IPS DF 4.7 (cell line): ENCODE data around the gene MRM2.

Experiments
- DNase-seq: peaks from one replicate; pipeline ENCODE4 v3.0.0-alpha.2; 2013; ENCODE audit warnings: low spot score; ENCODE audit errors: extremely low read depth

Gene MRM2

DNA sequence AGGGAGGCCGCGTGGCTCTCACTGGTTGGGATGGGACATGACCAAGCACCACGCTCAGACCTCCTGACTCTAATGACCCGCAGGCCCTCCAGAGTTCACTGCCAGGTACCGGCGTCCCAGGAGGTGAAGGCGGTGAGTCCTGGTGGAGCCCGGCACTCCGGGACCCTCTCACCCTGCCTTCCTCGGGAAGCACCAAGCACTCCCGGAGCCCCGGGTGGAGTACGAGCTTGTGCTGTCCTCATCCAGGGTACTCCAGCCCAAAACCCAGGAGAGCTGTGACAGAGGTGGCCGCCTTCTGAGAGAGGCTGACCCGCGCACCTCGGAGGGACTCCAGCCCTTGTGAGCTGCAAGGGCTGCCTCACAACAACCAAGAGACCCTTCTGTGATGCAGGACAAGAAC lies 18.7 kb downstream of the MRM2 start:
- no peak for DNase-seq

DNA sequence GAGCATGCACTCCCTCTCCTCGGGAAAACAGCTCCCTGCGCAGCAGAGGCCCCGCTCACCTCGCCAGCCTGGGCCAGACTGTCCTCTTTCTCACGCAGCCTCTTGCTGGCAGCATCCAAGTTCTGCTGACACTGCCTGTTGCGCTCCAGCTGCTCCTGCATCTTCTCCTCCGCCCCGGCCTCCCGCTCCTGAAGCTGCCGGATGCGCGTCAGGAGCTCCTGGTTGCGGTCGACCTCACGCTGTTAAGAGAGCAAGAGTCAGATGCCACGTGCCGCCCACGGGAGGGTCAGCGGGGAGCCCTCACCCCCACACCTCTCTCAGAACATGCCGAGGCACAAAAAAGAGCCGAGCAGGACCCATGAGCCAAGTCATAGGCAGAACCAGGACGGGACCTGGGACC lies 19.5 kb downstream of the MRM2 start:
- DNase-seq, result no peak

DNA sequence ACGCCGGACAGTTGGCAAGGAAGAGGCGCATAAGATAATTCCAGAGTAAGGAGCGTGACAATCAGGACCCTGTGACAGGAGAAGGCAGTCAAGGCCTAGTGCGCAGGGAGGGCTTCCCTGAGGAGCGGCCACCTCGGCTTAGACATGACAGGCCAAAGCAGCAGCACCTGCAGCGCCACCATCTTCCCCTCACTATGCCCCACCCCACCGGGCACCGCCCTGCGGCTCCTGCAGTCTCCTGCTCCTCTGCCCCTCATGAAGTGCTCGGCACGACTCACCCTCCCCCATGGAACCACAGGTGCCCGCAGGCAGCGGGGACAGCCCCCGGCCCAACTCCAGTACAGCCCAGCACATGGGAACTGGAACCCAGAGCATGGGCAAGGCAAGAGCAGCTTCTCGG lies 21.1 kb downstream of the MRM2 start:
- DNase-seq, result no peak

DNA sequence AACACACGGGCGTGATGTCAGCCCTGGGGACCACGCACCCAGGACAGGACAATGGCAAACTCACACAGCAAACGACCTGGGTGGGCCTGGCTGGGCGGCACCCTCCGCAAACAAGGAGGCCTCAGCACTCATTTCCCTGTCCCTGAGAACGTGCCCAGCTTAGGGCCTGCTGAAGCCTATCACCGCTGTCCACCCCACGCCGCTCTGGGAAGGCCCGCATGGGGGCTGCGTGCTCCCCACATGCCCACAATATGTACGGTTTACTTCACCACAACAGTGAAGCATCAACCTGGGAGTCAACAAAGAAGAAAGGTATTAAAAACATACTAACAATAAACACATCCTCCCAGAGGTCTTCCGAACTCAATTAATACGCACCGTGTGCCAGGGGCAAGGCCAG lies 21.5 kb downstream of the MRM2 start:
- no peak for DNase-seq

DNA sequence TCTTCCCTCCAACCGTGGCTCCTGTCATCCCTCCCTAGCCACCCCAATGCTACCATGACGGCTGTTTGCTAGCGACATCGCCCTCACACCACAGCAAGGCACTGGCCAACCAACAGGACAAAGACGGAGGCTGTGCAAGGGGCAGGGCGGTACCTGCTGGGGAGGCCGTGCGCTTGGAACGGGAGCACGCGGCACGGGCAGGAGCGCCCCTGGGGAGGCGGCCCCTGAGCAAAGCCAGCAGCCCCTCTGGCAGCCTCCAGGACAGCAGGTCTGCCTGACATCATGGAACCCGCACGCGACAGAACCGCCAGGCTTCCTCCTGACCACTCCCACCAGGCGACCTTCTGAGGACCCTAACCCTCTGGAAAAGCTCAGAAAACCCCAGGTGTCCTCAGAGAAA lies 22.0 kb downstream of the MRM2 start:
- DNase-seq, result no peak

DNA sequence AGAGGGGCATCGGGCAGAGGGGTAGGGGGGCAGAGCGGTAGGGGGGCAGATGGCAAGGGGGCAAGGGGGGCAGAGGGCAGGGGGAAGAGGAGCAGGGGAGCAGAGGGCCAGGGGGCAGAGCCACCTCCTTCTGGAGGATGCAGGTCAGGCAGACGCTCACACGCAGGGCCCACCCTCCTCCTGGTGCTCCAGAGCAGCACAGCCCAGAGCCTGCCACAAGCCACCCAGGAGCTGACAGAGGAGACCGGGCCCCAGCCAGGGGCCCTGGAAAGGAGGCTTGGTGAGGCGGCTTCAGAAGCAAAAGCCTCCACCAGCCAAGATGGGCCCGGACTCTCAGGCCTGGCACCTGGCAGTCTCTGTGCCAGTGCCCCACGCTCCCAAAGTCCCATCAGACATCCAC lies 22.4 kb downstream of the MRM2 start:
- no peak for DNase-seq

DNA sequence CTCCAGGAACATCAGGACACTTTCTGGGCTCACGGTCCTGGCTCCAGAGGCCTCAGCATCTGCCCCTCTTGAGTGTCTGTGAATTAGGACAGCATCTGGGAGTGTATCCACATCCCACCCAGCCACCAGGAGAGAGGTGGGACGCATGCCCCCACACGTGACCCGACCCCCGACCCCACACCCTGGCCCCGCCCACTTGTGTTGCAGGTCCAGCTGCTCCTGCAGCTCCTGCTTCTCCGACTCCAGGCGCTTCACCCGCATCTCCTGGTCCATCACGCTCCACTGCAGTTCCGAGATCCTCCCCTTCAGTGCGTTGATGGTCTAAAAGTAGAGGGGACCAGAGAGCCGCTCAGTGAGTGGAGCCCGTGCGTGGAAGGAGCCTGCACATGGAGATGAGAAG lies 22.9 kb downstream of the MRM2 start:
- no peak for DNase-seq

DNA sequence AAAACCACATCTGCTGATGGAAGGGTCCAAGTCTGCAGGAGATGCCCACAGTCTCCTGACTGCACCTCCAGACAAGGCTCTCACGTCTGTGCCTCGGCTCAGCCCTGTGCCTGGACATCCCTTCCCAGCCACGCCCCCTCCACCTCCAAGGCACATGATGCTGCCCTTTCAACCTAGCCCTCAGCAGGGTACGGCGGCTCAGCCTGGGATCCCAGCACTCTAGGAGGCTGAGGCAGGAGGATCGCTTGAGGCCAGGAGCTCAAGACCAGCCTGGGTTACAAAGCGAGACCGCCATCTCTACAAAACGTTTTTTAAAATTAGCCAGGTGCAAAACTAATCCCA lies 23.6 kb downstream of the MRM2 start:
- DNase-seq, result no peak

DNA sequence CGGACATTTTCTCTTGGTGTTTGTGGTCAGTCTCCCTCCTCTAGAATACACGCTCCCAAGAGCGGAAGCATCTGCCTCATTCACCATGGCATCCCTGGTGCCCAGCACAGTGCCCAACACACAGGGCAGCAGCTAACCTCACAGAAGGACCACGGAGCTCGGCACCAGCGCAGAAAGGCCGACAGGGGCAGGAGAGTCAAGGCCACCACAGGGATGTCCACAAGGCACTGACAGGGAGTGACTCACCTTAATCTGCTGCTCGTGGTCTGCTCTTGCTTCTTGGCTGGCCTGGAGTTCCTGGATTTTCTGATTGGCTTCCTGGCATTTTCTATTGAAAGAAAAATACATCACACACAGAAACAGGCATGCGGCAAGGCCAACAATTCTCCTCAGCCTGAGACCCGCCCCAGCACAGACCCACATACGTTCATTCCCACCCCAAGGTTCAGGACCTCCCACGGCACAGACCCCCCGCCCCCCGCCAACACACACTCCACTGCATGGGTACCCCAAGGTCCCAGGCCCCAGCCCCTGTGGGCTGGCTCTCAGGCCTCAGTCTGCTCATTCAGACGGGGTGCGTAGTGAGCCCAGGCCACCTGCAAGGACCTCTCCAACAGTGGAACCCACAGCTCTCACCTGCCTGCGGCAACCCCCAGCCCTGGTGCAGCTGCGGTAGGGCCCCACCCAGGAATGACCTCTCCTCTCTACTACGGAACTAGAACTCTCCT lies 24.1 kb downstream of the MRM2 start:
- DNase-seq, result no peak

DNA sequence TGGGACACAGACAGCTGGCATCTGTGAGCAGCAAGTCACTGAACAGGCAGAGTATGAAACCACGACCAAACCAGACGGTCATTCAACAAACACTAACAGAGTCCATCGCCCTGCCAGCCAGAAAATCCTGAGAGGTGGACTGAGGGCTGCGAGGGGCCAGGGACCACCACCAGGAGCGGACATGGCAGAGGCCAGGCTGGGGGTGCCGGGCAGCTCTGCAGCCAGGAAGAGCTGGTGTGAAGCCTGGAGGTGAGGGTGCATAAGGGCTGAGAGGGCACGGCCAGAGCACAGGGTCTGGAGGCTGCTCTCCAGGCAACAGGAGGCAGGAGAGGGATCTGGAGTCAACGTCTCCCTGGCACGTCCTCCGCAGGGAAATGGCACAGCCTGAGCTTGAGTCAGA lies 24.8 kb downstream of the MRM2 start:
- no peak for DNase-seq

DNA sequence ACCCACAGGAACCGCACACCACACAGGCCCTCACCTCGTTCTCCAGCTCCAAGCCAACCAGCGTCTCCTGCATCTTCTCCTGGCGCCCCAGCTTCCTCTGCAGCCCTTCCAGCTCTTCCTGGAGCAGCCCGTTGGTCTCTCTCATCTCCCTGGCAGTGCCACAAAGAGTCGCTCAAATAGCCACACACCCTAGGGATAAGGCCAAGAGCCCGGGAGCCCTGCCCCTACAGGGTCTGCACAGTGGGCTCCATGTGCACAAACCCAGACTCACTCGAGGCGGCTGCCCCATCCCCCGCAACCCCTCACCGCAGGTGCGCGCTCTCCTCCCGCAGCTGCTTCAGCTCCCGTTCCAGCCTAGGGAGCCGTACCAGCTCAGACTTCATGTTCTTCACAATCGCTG lies 26.2 kb downstream of the MRM2 start:
- DNase-seq, result no peak

DNA sequence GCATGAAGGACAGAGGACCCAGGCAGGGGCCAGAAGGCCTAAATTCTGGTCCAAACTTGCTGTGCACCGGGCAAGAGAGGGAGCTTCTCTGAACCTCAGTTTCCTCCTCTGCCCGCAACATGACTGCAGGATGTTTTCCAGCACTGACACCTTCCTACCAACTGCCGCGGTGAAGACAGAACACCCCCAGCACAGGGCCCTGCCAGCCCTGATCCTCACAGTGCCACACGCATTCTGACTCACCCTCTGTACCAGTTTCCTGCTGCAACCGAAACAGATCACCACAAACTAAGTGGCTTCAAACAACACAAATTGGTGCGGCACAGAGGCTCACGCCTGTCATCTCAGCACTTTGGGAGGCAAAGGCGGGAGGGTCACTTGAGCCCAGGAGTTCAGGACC lies 27.4 kb downstream of the MRM2 start:
- DNase-seq, result no peak

DNA sequence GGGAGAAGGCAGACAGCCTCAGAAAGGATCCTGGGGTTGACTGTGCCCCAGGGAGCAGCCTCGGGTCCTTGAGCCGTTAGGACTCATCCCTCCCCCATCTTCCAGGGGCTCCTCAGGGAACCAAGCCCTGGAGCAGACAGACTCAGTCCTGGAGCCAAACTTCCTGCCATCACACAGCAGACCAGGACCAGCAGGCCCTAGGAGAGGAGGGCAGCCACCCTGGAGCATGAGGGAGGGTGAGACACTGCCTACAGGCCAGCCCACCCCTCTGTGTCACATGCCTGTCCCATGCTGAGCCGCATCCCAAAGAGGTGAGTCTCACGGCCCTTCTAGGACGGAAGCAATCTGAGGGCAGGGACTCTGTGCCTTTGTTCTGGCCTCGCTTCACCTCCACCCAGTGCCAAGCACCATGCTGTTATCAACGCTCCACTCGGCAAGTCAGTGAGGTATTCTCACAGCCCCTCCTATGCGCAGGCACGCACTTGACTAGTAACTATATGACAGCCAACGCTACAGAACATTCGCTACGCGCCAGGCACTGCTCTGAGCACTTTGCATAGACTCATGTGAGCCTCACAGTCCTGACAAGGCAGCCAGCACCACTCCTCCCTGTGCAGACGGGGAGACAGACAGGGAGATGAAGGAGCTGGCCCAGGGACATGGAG lies 28.3 kb downstream of the MRM2 start:
- DNase-seq, result no peak

DNA sequence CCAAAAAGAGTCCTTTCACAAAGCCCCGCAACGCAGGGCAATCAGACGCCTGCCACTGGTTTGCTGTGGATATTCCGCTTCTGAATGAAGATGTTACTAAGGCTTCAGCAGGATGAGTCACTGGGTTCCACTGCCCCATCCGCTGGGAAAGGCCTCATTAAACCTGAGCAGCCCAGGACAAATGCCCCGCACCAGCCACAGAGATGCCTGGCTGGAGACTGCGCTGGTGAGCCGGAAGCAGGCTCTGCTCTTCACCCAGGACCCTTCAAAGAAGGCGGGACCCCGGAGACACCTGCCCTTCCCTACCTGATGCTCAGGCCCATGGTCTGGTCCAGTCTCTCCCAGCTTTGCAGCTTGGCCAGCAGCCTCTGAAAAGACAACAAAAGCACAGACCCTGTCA lies 29.1 kb downstream of the MRM2 start:
- no peak for DNase-seq

DNA sequence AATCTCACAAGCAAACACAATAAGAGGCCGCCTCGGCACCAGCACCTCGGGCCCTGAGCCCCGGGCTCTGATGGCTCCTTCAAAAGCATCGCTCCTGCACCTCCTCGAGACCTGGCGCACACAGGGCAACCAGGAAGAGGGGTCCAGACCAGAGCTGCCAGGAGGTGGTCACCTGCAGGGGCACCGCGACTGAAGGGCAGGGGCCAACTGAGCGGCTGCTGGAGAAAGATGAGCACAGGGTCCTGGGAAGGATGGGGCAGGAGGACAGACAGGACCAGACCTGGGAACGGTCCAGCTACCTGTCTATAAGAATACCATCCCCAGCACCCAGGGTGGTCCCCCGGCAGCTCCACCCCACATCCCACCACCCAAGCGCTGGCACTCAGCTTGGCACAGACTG lies 30.1 kb downstream of the MRM2 start:
- DNase-seq, result no peak

DNA sequence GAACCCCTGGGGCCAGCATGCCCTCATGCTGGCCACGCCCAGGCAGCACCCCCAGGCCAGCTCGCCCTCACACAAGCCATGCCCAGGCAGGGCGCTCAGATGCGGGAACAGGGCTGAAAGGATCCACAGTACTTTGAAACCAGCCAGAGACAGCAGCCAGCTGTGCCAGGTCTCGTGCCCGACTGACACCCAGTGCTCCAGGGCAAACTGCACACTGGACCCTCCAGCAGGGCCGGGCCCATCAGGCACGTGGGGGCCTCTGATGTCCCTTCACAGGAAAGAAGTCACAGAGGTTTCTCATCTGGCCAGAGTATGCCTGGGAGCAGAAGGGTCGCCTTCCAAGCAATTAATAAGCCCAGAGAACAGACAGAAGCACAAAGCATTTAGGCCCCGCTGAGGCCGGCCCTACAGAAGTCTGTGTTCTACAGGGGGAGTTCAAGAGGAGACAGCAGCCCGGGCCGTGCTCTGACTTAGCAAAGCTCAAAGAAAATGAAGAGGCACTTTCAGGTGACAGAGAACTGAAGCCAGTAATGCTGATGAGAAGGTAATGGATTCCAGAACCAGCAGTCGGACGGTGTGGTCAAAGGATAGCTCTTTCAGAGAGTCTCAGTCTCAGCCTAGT lies 30.6 kb downstream of the MRM2 start:
- DNase-seq, result no peak

DNA sequence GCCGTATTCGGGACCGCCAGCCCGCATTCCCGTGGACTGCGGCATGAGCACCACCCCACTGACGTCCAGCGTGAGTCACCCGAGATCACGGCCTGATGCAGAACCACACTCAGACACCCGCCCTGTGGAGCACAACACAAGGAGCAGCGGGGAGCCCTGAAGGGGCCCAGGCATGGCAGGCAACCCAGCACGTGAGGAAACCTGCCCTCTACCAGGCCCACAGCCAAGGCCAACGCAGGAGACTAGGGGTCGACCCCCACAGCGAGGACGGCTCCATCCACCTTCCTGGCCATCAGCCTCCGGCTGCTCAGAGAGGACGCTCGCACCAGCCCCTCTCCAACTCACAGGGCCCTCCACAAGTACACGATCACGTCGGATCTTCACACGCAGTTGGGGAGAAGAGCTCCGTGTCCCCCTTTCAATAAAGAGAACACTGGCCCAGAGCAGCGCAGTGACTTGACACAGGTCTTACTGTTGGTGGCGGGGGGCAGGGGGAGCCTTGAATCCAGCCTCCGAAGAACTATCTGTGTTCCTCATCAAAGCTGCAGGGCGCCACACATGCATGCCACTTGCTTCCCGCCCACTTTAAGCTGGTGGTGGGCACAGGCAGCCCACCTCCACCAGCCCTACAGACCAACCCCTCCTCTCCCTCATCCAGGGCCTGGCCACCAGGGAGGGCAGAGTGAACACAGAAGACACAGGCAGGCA lies 31.3 kb downstream of the MRM2 start:
- DNase-seq, result no peak

DNA sequence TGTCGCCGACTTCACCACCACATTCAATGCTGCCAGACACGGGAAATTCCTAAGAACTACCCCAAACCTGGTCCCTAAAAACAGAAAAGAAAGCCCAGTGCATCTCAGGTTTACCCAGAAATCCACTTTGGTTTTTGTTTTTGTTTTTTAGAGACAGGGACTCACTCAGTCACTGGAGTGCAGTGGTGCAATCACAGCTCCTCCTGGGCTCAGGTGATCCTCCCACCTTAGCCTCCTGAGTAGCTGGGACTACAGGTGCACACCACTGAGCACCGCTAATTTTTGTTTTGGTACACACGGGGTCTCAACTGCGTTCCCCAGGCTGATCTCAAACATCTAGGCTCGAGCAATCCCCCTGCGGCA lies 32.1 kb downstream of the MRM2 start:
- DNase-seq, result no peak

DNA sequence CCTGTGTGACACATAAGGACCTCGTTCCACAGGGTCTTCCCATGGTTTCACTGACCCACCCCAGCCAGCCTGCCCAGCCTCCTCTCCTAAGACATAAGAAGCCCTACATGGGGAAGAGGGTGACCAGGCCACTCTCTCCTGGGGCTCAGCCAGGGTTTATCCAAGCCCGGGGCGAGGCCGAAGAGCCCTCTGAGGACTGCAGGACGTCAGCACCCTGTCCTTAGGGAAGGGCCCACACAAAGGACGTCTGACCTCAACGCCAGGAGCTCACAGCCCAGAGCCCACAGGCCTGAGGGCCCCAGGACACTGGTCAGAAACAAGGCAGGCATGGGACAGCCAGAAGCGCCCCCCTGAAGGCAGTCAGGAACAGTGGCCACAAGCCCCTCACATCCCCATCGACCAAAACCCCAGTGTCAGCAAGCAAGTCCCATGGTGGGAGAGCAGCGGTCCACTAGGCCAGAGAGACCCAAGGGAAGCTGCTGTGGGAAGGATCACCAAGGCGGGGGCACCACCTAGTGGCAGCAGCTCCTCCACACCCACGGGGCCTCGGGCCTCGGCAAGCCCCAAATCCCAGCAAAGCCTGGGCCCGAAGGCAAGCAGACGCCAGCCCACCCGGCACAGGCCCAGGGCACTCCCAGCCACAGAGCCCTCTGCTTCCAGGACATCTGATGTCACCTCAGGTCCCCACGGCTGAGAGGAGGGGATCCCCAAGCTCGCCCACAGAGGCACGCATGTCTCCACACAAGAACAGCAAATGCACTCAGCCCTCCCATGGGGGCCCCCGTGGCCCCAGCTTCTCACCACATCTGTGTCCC lies 32.7 kb downstream of the MRM2 start:
- DNase-seq, result no peak

DNA sequence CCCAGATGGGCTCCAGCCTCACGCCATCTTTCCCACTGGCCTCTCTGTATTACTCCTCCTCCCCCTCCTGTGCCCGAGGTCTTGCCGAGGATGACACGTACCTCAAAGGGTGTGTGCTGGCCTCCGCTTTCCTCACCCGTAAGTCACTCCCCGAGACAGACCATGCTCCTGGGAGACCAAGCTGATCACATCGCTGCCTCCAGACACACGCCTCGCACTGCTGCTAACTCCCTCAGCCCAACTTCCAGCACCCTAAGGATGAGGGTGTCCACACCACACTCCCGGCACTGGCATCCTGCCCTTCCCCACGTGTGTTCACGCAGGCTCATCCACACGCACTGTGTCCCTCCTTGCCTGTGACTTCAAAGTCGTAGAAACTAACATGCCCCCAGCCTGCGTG lies 33.3 kb downstream of the MRM2 start:
- DNase-seq, result no peak

DNA sequence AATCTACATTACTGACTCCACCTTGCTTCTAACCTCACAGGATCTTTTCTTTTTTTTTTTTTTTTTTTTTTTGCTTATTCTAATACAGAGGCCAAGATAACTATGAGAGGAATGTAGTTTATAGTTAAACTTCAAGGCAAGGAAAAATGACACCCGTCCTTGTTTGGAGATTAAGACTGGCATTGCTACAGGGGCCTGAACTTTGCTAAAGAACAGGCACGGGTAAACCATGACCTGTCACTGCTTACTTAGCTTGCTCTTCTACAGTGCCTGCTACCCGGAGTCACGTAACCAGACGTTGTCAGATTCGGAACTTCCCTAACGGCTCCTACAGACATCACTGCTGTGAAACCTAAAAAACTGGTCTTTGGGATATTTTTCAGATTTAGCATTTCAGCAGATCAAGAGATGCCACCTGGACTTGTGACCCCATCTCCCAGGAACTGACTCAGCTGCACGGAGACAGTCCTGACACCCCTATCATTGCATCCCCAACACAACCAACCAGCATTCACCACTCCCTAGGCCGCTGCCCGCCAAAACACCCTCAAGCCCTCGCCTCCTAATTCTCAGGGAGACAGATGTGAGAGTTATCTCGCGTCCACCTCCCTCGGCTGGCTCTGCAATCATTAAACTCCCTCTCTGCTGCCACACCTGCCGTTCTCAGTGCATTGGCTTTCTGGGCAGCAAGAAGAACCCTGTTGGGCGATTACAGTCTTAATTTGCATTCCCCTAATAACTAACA lies 36.8 kb downstream of the MRM2 start:
- DNase-seq, result no peak
